CD14-positive monocyte (primary cell): ENCODE data around the gene SLIT3. TPM values are rescaled to one million over a fixed set of nuclear protein-coding genes. Genes with fewer than 3 reads are reported as not detected.

ENCODE experiments used
- DNase-seq, 3 donors: peaks; one replicate each; pipeline ENCODE4 v3.0.0-alpha.2; 2011 to 2022
- H2AFZ ChIP-seq: 2 replicates; pipeline ENCODE4 v1.6.0; 2012; ENCODE audit warnings: mild to moderate bottlenecking, low read depth, low read length, inconsistent platforms; ENCODE audit not compliant: insufficient read depth, poor library complexity, severe bottlenecking
- H3K27ac ChIP-seq, 2 donors: 1 replicate in 1 of 2; 2 replicates in 1 of 2; pipeline ENCODE4 v1.5.1; 2012 to 2013; ENCODE audit warnings: low read length in 2 of 2, control low read depth in 1 of 2, inconsistent platforms in 1 of 2, low read depth in 1 of 2, mild to moderate bottlenecking in 1 of 2
- H3K27me3 ChIP-seq, 2 donors: one replicate each; pipeline versions ENCODE4 v1.6.0 to v1.6.1; 2011 to 2013; ENCODE audit warnings: low read length in 2 of 2; ENCODE audit not compliant: control insufficient read depth in 2 of 2, insufficient read depth in 2 of 2
- H3K36me3 ChIP-seq, 2 donors: replicated peaks in 1 of 2; 1 replicate in 1 of 2; 2 replicates in 1 of 2; pipeline versions ENCODE4 v1.5.1 to v1.6.1; 2012 to 2013; ENCODE audit warnings: low read length in 2 of 2, control low read depth in 1 of 2, inconsistent platforms in 1 of 2, mild to moderate bottlenecking in 1 of 2; ENCODE audit not compliant: insufficient read depth in 2 of 2, control insufficient read depth in 1 of 2
- H3K4me1 ChIP-seq, 2 donors: 1 replicate in 1 of 2; 2 replicates in 1 of 2; pipeline versions ENCODE4 v1.5.1 to v1.6.1; 2012 to 2013; ENCODE audit warnings: low read length in 2 of 2, control low read depth in 1 of 2, inconsistent platforms in 1 of 2, mild to moderate bottlenecking in 1 of 2, moderate library complexity in 1 of 2; ENCODE audit not compliant: insufficient read depth in 2 of 2, control insufficient read depth in 1 of 2
- H3K4me2 ChIP-seq: replicated peaks from 2 replicates; pipeline ENCODE3; 2012; ENCODE audit warnings: low read length, moderate library complexity, mild to moderate bottlenecking; ENCODE audit not compliant: poor library complexity, severe bottlenecking; ENCODE audit errors: extremely low read depth
- H3K4me3 ChIP-seq, 3 experiments: fragments of 200-600 bp in 1 of 3; sonication (generic) in 1 of 3; replicated peaks in 1 of 3; 1 replicate in 2 of 3; 2 replicates in 1 of 3; pipeline ENCODE4 v1.5.1; 2011 to 2013; ENCODE audit warnings: low read length in 3 of 3, mild to moderate bottlenecking in 3 of 3, control low read depth in 2 of 3, low read depth in 2 of 3, inconsistent platforms in 1 of 3, moderate library complexity in 1 of 3
- H3K79me2 ChIP-seq: 2 replicates; pipeline ENCODE4 v1.6.0; 2012; ENCODE audit warnings: mild to moderate bottlenecking, control low read depth, inconsistent platforms, low read length, moderate library complexity; ENCODE audit not compliant: insufficient read depth
- H3K9ac ChIP-seq: 2 replicates; pipeline ENCODE4 v1.6.0; 2017; ENCODE audit warnings: low read length, mild to moderate bottlenecking; ENCODE audit not compliant: insufficient read depth, poor library complexity, severe bottlenecking
- H3K9me3 ChIP-seq, 2 donors: replicated peaks in 1 of 2; 1 replicate in 1 of 2; 2 replicates in 1 of 2; pipeline versions ENCODE4 v1.5.1 to v1.6.1; 2012 to 2013; ENCODE audit warnings: low read length in 2 of 2, control low read depth in 1 of 2; ENCODE audit not compliant: control insufficient read depth in 1 of 2, insufficient read depth in 1 of 2
- H4K20me1 ChIP-seq: 2 replicates; pipeline ENCODE4 v1.6.0; 2012; ENCODE audit warnings: mild to moderate bottlenecking, low read length, control low read depth, moderate library complexity; ENCODE audit not compliant: insufficient read depth
- H3K27ac Mint-ChIP-seq, 7 donors: one replicate each; pipeline ENCODE4 v1.8.0; 2020; ENCODE audit warnings: mild to moderate bottlenecking in 7 of 7, mixed read lengths in 7 of 7, moderate library complexity in 6 of 7, inconsistent platforms in 2 of 7
- H3K27me3 Mint-ChIP-seq, 3 donors: one replicate each; pipeline ENCODE4 v1.8.0; 2021 to 2022; ENCODE audit warnings: low read depth in 3 of 3, mild to moderate bottlenecking in 3 of 3, mixed read lengths in 3 of 3, moderate library complexity in 3 of 3, inconsistent platforms in 1 of 3
- H3K36me3 Mint-ChIP-seq, 2 donors: one replicate each; pipeline ENCODE4 v1.8.0; 2020; ENCODE audit warnings: mixed read lengths in 2 of 2, inconsistent platforms in 1 of 2, mild to moderate bottlenecking in 1 of 2
- H3K4me1 Mint-ChIP-seq: one replicate; pipeline ENCODE4 v1.8.0; 2020; ENCODE audit warnings: mild to moderate bottlenecking, mixed read lengths
- H3K4me3 Mint-ChIP-seq, 2 donors: one replicate each; pipeline ENCODE4 v1.8.0; 2020; ENCODE audit warnings: mild to moderate bottlenecking in 2 of 2, mixed read lengths in 2 of 2, moderate library complexity in 1 of 2
- H3K9me3 Mint-ChIP-seq, 7 donors: one replicate each; pipeline ENCODE4 v1.8.0; 2020 to 2022; ENCODE audit warnings: mixed read lengths in 7 of 7, mild to moderate bottlenecking in 6 of 7, moderate library complexity in 6 of 7, inconsistent platforms in 2 of 7
- CTCF ChIP-seq: fragments of 200-600 bp; IDR thresholded peaks from one replicate; pipeline ENCODE4 v1.8.0; 2022; ENCODE audit warnings: antibody characterized with exemption, mild to moderate bottlenecking
- WGBS: methylation state at CpG from one replicate; pipeline ENCODE4 v1.1.5; 2013; ENCODE audit warnings: missing lambda C conversion rate; ENCODE audit not compliant: insufficient coverage; 5-methylcytosine and 5-hydroxymethylcytosine counted together
- intact Hi-C, 2 donors: fragments of 100-400 bp; cut with micrococcal nuclease; formaldehyde crosslinking; loops; one replicate each; pipeline versions ENCODE4 v1.15.0 to v1.15.1; 2023
- polyA plus RNA-seq, 3 donors: library from polyadenylated mRNA; depleted of rRNA in 1 of 3; unstranded in 2 of 3; stranded (reverse) in 1 of 3; fragments of 300-500 nt in 2 of 3; fragments of >200 nt in 1 of 3; fragmentation: Illumina TruSeq in 2 of 3; gene quantifications; 1 replicate in 2 of 3; 2 replicates in 1 of 3; pipeline ENCODE4 v1.2.3, GENCODE V29; 2012 to 2021

The SLIT3 gene
- polyA plus RNA-seq, 3 donors, result not detected

GRCh38 chr5:168978015-168978414 lies 322.9 kb downstream of the SLIT3 start:
- DNase-seq, result no peak

GRCh38 chr5:168976311-168976970 lies 324.5 kb downstream of the SLIT3 start:
- H3K4me3 Mint-ChIP-seq, result no peak overlapping the region
- H3K27ac Mint-ChIP-seq, result no peak overlapping the region
- peaks cover 5 to 13% (median 7%) of the 10 kb centered on the region in 3 donors for H3K27me3 Mint-ChIP-seq
- H3K9me3 ChIP-seq, result no peaks in the 10 kb centered on the region
- no peaks in the 10 kb centered on the region for H3K4me1 Mint-ChIP-seq
- H2AFZ ChIP-seq, result no peak overlapping the region
- H3K27me3 ChIP-seq, result no peaks in the 10 kb centered on the region
- H4K20me1 ChIP-seq, result no peaks in the 10 kb centered on the region
- H3K9ac ChIP-seq, result no peak overlapping the region
- WGBS, result no CpG with 5 or more reads among the region's 3 CpGs
- TF ChIP-seq CTCF, result no peak
- H3K36me3 Mint-ChIP-seq, result no peaks in the 10 kb centered on the region
- H3K4me2 ChIP-seq, result no peak overlapping the region
- no peaks in the 10 kb centered on the region for H3K9me3 Mint-ChIP-seq
- H3K4me1 ChIP-seq, result no peaks in the 10 kb centered on the region
- no peak for DNase-seq
- H3K79me2 ChIP-seq, result no peaks in the 10 kb centered on the region
- H3K27ac ChIP-seq, result no peak overlapping the region
- H3K4me3 ChIP-seq, result no peak overlapping the region
- intact Hi-C loops, result no loop called here
- H3K36me3 ChIP-seq, result no peaks in the 10 kb centered on the region

More at GRCh38 chr5:168978015-168978414, 322.9 kb downstream of the SLIT3 start:
- no peak overlapping the region for H2AFZ ChIP-seq
- no peaks in the 10 kb centered on the region for H3K4me1 Mint-ChIP-seq
- H3K36me3 ChIP-seq, result no peaks in the 10 kb centered on the region
- no peaks in the 10 kb centered on the region for H3K27me3 ChIP-seq
- no peaks in the 10 kb centered on the region for H4K20me1 ChIP-seq
- H3K27me3 Mint-ChIP-seq, result peaks cover 5 to 10% (median 8%) of the 10 kb centered on the region in 3 donors
- H3K4me2 ChIP-seq, result no peak overlapping the region
- intact Hi-C loops, result no loop called here
- no peaks in the 10 kb centered on the region for H3K9me3 ChIP-seq
- H3K4me3 Mint-ChIP-seq, result peak overlapping the region in 1 of 2 donors; percentile 32
- no peak overlapping the region for H3K9ac ChIP-seq
- H3K27ac ChIP-seq, result no peak overlapping the region
- no peaks in the 10 kb centered on the region for H3K9me3 Mint-ChIP-seq
- H3K79me2 ChIP-seq, result no peaks in the 10 kb centered on the region
- H3K27ac Mint-ChIP-seq, result no peak overlapping the region
- no peak for TF ChIP-seq CTCF
- 100% methylated on average over 2 of the region's 3 CpGs for WGBS
- H3K4me1 ChIP-seq, result no peaks in the 10 kb centered on the region
- H3K4me3 ChIP-seq, result no peak overlapping the region
- no peaks in the 10 kb centered on the region for H3K36me3 Mint-ChIP-seq
